HL-60 (cell line): ENCODE data around the gene LAMA2.

Source experiments
- DNase-seq, 2 experiments: peaks; one replicate each; pipeline ENCODE4 v3.0.0-alpha.2; 2010 to 2020; ENCODE audit warnings: low read depth in 1 of 2, low spot score in 1 of 2
- H3K27ac ChIP-seq: fragments of 250-450 bp; sonication (Bioruptor Pico); replicated peaks from 2 replicates; pipeline ENCODE4 v1.5.1; 2020; ENCODE audit warnings: mild to moderate bottlenecking, moderate library complexity
- H3K27me3 ChIP-seq: fragments of 250-450 bp; sonication (Bioruptor Pico); 2 replicates; pipeline ENCODE4 v1.5.1; 2021; ENCODE audit warnings: mild to moderate bottlenecking, moderate library complexity; ENCODE audit not compliant: insufficient read depth, poor library complexity, severe bottlenecking
- H3K4me3 ChIP-seq: replicated peaks from 2 replicates; pipeline ENCODE4 v1.5.1; 2011; ENCODE audit warnings: mild to moderate bottlenecking, control low read depth, low read length; ENCODE audit not compliant: insufficient read depth
- GABPA ChIP-seq: IDR thresholded peaks from 2 replicates; pipeline ENCODE4 v1.6.1; 2012; ENCODE audit warnings: low read depth
- POLR2AphosphoS5 ChIP-seq: IDR thresholded peaks from 2 replicates; pipeline ENCODE4 v1.6.1; 2012; ENCODE audit warnings: low read depth
- SPI1 ChIP-seq: IDR thresholded peaks from 2 replicates; pipeline ENCODE4 v1.6.1; 2012; ENCODE audit warnings: low read depth, mild to moderate bottlenecking, borderline replicate concordance
- TF ChIP-seq, protein P1 (sequence below): IDR thresholded peaks from 2 replicates; pipeline ENCODE4 v1.6.1; 2012; ENCODE audit warnings: low read depth; ENCODE audit not compliant: insufficient replicate concordance
- TF ChIP-seq, protein P2 (sequence below): IDR thresholded peaks from one replicate; pipeline ENCODE4 v1.5.1; 2011; ENCODE audit warnings: low read length, control low read depth, inconsistent platforms; ENCODE audit not compliant: insufficient read depth

Gene LAMA2

DNA sequence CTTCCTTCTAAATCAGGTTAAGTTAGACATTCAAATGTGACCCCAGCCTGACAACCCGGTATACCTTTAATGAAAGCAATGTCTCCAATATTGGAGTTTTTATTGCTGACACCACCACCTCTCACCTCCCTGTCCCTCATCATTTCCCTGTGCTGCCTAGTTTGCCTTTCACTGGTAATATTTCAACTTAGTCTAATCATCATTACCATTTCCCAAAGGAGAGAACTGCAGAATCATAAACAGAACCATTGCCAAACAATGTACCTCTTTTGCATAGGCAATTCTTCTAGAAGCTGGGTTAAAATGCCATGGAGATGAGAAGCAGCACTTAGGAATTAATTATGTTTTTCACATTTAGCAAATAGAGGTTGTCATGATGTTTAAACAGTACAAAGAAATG lies 370.3 kb downstream of the LAMA2 start:
- Histone ChIP-seq H3K27me3 (no peaks in the 10 kb centered on the region), H3K4me3 (no peak overlapping the region), H3K27ac (no peak overlapping the region)
- no peak for TF ChIP-seq GABPA
- no peak for DNase-seq

DNA sequence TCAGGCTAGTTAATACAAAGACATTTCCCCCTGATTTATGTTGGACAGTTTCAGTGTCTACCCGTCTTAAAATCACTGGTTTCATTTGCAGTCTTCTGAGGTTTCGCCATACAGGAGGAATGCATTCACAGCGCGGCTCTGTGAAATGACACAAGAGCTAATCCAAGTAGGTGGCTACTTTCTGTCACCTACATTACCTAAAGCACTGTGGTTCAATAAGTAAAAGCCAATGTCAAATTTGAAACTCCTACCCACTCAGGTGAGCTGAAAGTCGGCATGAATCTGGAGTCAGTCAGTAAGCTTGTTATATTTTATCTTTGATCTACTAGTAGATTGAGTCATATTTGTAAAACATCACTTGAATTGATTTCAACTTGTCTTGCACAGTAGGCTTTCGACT lies 370.8 kb downstream of the LAMA2 start:
- Histone ChIP-seq H3K27me3 (no peaks in the 10 kb centered on the region), H3K27ac (no peak overlapping the region), H3K4me3 (no peak overlapping the region)
- TF ChIP-seq, protein P1, sequence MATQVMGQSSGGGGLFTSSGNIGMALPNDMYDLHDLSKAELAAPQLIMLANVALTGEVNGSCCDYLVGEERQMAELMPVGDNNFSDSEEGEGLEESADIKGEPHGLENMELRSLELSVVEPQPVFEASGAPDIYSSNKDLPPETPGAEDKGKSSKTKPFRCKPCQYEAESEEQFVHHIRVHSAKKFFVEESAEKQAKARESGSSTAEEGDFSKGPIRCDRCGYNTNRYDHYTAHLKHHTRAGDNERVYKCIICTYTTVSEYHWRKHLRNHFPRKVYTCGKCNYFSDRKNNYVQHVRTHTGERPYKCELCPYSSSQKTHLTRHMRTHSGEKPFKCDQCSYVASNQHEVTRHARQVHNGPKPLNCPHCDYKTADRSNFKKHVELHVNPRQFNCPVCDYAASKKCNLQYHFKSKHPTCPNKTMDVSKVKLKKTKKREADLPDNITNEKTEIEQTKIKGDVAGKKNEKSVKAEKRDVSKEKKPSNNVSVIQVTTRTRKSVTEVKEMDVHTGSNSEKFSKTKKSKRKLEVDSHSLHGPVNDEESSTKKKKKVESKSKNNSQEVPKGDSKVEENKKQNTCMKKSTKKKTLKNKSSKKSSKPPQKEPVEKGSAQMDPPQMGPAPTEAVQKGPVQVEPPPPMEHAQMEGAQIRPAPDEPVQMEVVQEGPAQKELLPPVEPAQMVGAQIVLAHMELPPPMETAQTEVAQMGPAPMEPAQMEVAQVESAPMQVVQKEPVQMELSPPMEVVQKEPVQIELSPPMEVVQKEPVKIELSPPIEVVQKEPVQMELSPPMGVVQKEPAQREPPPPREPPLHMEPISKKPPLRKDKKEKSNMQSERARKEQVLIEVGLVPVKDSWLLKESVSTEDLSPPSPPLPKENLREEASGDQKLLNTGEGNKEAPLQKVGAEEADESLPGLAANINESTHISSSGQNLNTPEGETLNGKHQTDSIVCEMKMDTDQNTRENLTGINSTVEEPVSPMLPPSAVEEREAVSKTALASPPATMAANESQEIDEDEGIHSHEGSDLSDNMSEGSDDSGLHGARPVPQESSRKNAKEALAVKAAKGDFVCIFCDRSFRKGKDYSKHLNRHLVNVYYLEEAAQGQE: no peak
- TF ChIP-seq, protein P2, sequence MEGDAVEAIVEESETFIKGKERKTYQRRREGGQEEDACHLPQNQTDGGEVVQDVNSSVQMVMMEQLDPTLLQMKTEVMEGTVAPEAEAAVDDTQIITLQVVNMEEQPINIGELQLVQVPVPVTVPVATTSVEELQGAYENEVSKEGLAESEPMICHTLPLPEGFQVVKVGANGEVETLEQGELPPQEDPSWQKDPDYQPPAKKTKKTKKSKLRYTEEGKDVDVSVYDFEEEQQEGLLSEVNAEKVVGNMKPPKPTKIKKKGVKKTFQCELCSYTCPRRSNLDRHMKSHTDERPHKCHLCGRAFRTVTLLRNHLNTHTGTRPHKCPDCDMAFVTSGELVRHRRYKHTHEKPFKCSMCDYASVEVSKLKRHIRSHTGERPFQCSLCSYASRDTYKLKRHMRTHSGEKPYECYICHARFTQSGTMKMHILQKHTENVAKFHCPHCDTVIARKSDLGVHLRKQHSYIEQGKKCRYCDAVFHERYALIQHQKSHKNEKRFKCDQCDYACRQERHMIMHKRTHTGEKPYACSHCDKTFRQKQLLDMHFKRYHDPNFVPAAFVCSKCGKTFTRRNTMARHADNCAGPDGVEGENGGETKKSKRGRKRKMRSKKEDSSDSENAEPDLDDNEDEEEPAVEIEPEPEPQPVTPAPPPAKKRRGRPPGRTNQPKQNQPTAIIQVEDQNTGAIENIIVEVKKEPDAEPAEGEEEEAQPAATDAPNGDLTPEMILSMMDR: no peak
- no peak for TF ChIP-seq SPI1
- TF ChIP-seq GABPA: no peak
- no peak for TF ChIP-seq POLR2AphosphoS5
- DNase-seq: no peak

DNA sequence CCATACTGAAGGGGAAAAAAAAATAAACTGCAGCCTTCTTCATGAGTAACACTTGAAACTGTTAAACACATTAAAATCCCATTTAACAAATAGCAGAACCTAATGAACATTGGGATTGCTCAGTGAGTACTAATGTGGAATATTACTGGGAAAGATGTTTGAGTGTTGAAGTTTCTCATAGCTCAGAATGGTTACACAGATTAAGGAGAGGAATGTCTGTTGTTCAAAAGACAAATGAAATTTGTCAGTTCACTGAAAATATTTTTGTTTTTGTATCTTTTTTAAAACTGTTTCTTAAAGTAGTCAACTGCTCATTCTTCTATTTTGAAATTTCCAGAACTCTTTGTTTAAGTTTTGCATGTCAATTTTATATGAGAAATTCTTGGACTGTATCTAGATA lies 374.3 kb downstream of the LAMA2 start:
- TF ChIP-seq SPI1: no peak
- TF ChIP-seq GABPA: no peak
- no peak for TF ChIP-seq POLR2AphosphoS5
- TF ChIP-seq, protein P2: no peak
- TF ChIP-seq, protein P1: no peak
- no peak for DNase-seq
- Histone ChIP-seq H3K4me3 (no peak overlapping the region), H3K27me3 (no peaks in the 10 kb centered on the region), H3K27ac (no peak overlapping the region)

DNA sequence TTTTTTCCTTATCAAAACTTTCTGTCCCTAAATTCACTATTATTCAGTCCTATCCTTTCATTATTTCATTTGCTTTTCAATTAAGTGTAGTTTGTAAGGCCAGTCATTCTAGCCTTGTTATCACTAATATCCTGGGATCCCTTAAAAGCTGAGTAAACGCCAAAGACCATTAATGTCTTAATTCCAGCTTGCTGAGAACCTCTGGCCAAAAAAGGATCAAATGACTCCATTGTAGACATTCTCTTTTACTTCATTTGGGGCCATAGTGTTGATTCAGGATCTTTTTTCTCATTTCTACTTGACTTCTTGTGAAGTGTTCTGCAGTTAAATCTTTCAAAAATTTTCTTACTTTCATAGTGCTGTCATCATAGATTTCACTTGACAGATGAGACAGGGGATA lies 379.7 kb downstream of the LAMA2 start:
- H3K27me3 ChIP-seq: no peaks in the 10 kb centered on the region
- no peak for DNase-seq
- TF ChIP-seq, protein P1: no peak
- TF ChIP-seq, protein P2: no peak
- TF ChIP-seq SPI1 (no peak), GABPA (no peak), POLR2AphosphoS5 (no peak)
- H3K4me3 ChIP-seq: no peak overlapping the region
- no peak overlapping the region for H3K27ac ChIP-seq
